ENCODE data around the gene OTUD7B. TPM values are rescaled to one million over a fixed set of nuclear protein-coding genes. Genes with fewer than 3 reads are reported as not detected.
"Not testable (repeated sequence)": the region's sequence is repeated elsewhere in the genome, so short reads cannot be mapped to it uniquely, and the experiment has no call there.

Gene OTUD7B
- total RNA-seq = 10 to 100 TPM; 21.4 to 48.7 TPM

GRCh38 chr1:150010393-150011115, at the start of gene OTUD7B:
TSS of gene OTUD7B (minus strand) at chr1:150010726. CDS start at chr1:149977510, 33,216 bp downstream.
- Mint-ChIP-seq H3K9me3 (no peaks in the 10 kb centered on the region), H3K27me3 (no peaks in the 10 kb centered on the region), H3K27ac (peak within 1 kb of the TSS; percentile 100), H3K36me3 (ENCODE audit: low read depth) (peaks cover 44% of the 10 kb centered on the region), H3K4me1 (peaks cover 26% of the 10 kb centered on the region), H3K4me3 (peak within 1 kb of the TSS; percentile 99)
- peak; percentile 69 for ATAC-seq (replicated peaks)

GRCh38 chr1:150060260-150060659, 49.7 kb upstream of the OTUD7B start:
- H3K27me3 Mint-ChIP-seq = no peaks in the 10 kb centered on the region
- no peak for ATAC-seq (replicated peaks)
- no peaks in the 10 kb centered on the region for H3K36me3 Mint-ChIP-seq (ENCODE audit: low read depth)
- H3K9me3 Mint-ChIP-seq = no peaks in the 10 kb centered on the region
- no peak overlapping the region for H3K4me3 Mint-ChIP-seq
- H3K4me1 Mint-ChIP-seq = no peaks in the 10 kb centered on the region
- no peak overlapping the region for H3K27ac Mint-ChIP-seq

GRCh38 chr1:150056407-150056806, 45.9 kb upstream of the OTUD7B start:
- Mint-ChIP-seq H3K36me3 (ENCODE audit: low read depth) (no peaks in the 10 kb centered on the region), H3K27ac (no peak overlapping the region), H3K4me3 (no peak overlapping the region), H3K9me3 (no peaks in the 10 kb centered on the region), H3K4me1 (no peaks in the 10 kb centered on the region), H3K27me3 (no peaks in the 10 kb centered on the region)
- no peak for ATAC-seq (replicated peaks)

GRCh38 chr1:150055507-150055906, 45.0 kb upstream of the OTUD7B start:
- H3K9me3 Mint-ChIP-seq; H3K4me1 Mint-ChIP-seq; H3K27me3 Mint-ChIP-seq; H3K27ac Mint-ChIP-seq; H3K4me3 Mint-ChIP-seq; H3K36me3 Mint-ChIP-seq (ENCODE audit: low read depth); ATAC-seq (replicated peaks): not testable (repeated sequence)

- H3K4me3 Mint-ChIP-seq = no peak overlapping the region
Observed at GRCh38 chr1:150053926-150054325, 43.4 kb upstream of the OTUD7B start.

GRCh38 chr1:150051905-150052412, 41.4 kb upstream of the OTUD7B start:
- H3K4me3 Mint-ChIP-seq, H3K4me1 Mint-ChIP-seq: not testable (repeated sequence)

More at GRCh38 chr1:150053926-150054325, 43.4 kb upstream of the OTUD7B start:
- H3K27ac Mint-ChIP-seq = no peak overlapping the region
- no peaks in the 10 kb centered on the region for H3K4me1 Mint-ChIP-seq
- ATAC-seq (replicated peaks) = no peak
- H3K9me3 Mint-ChIP-seq = no peaks in the 10 kb centered on the region
- H3K36me3 Mint-ChIP-seq (ENCODE audit: low read depth) = no peaks in the 10 kb centered on the region
- no peaks in the 10 kb centered on the region for H3K27me3 Mint-ChIP-seq

GRCh38 chr1:150051089-150051373, 40.5 kb upstream of the OTUD7B start:
- no peaks in the 10 kb centered on the region for H3K36me3 Mint-ChIP-seq (ENCODE audit: low read depth)
- H3K4me3 Mint-ChIP-seq = no peak overlapping the region
- peaks cover 4% of the 10 kb centered on the region for H3K27me3 Mint-ChIP-seq
- ATAC-seq (replicated peaks) = no peak
- H3K4me1 Mint-ChIP-seq = no peaks in the 10 kb centered on the region
- no peak overlapping the region for H3K27ac Mint-ChIP-seq
- no peaks in the 10 kb centered on the region for H3K9me3 Mint-ChIP-seq

More at GRCh38 chr1:150051905-150052412, 41.4 kb upstream of the OTUD7B start:
- not testable (repeated sequence) for H3K36me3 Mint-ChIP-seq (ENCODE audit: low read depth); H3K27ac Mint-ChIP-seq; H3K27me3 Mint-ChIP-seq; H3K9me3 Mint-ChIP-seq; ATAC-seq (replicated peaks)

GRCh38 chr1:150049926-150050325, 39.4 kb upstream of the OTUD7B start:
- H3K27me3 Mint-ChIP-seq = peaks cover 4% of the 10 kb centered on the region
- H3K27ac Mint-ChIP-seq = no peak overlapping the region
- H3K4me1 Mint-ChIP-seq = no peaks in the 10 kb centered on the region
- no peaks in the 10 kb centered on the region for H3K9me3 Mint-ChIP-seq
- ATAC-seq (replicated peaks) = no peak
- no peaks in the 10 kb centered on the region for H3K36me3 Mint-ChIP-seq (ENCODE audit: low read depth)
- no peak overlapping the region for H3K4me3 Mint-ChIP-seq

GRCh38 chr1:150034336-150034735, 23.8 kb upstream of the OTUD7B start:
- H3K4me1 Mint-ChIP-seq = no peaks in the 10 kb centered on the region
- no peaks in the 10 kb centered on the region for H3K36me3 Mint-ChIP-seq (ENCODE audit: low read depth)
- no peak overlapping the region for H3K27ac Mint-ChIP-seq
- H3K9me3 Mint-ChIP-seq = no peaks in the 10 kb centered on the region
- no peaks in the 10 kb centered on the region for H3K27me3 Mint-ChIP-seq
- H3K4me3 Mint-ChIP-seq = no peak overlapping the region
- ATAC-seq (replicated peaks) = no peak

GRCh38 chr1:150028322-150028721, 17.8 kb upstream of the OTUD7B start:
- Mint-ChIP-seq H3K36me3 (ENCODE audit: low read depth) (no peaks in the 10 kb centered on the region), H3K4me1 (no peaks in the 10 kb centered on the region), H3K27ac (no peak overlapping the region), H3K27me3 (no peaks in the 10 kb centered on the region), H3K9me3 (no peaks in the 10 kb centered on the region), H3K4me3 (no peak overlapping the region)
- no peak for ATAC-seq (replicated peaks)

GRCh38 chr1:150024156-150024555, 13.6 kb upstream of the OTUD7B start:
- no peaks in the 10 kb centered on the region for H3K4me1 Mint-ChIP-seq
- H3K36me3 Mint-ChIP-seq (ENCODE audit: low read depth) = no peaks in the 10 kb centered on the region
- no peaks in the 10 kb centered on the region for H3K9me3 Mint-ChIP-seq
- no peaks in the 10 kb centered on the region for H3K27me3 Mint-ChIP-seq
- H3K27ac Mint-ChIP-seq = no peak overlapping the region
- no peak for ATAC-seq (replicated peaks)
- no peak overlapping the region for H3K4me3 Mint-ChIP-seq

- Mint-ChIP-seq H3K4me1 (no peaks in the 10 kb centered on the region), H3K9me3 (no peaks in the 10 kb centered on the region), H3K27me3 (no peaks in the 10 kb centered on the region), H3K27ac (no peak overlapping the region), H3K36me3 (ENCODE audit: low read depth) (no peaks in the 10 kb centered on the region), H3K4me3 (no peak overlapping the region)
- no peak for ATAC-seq (replicated peaks)
Observed at GRCh38 chr1:150022357-150022756, 11.8 kb upstream of the OTUD7B start.

- H3K9me3 Mint-ChIP-seq = no peaks in the 10 kb centered on the region
- H3K36me3 Mint-ChIP-seq (ENCODE audit: low read depth) = no peaks in the 10 kb centered on the region
- no peak for ATAC-seq (replicated peaks)
- H3K27ac Mint-ChIP-seq = no peak overlapping the region
- H3K4me1 Mint-ChIP-seq = no peaks in the 10 kb centered on the region
- no peak overlapping the region for H3K4me3 Mint-ChIP-seq
- H3K27me3 Mint-ChIP-seq = no peaks in the 10 kb centered on the region
Observed at GRCh38 chr1:150021191-150021694, 10.7 kb upstream of the OTUD7B start.

- no peak for ATAC-seq (replicated peaks)
- Mint-ChIP-seq H3K4me1 (no peaks in the 10 kb centered on the region), H3K27ac (no peak overlapping the region), H3K27me3 (no peaks in the 10 kb centered on the region), H3K9me3 (no peaks in the 10 kb centered on the region), H3K36me3 (ENCODE audit: low read depth) (no peaks in the 10 kb centered on the region), H3K4me3 (no peak overlapping the region)
Observed at GRCh38 chr1:150020711-150021110, 10.2 kb upstream of the OTUD7B start.

- Mint-ChIP-seq H3K9me3 (no peaks in the 10 kb centered on the region), H3K27ac (no peak overlapping the region), H3K4me3 (no peak overlapping the region), H3K4me1 (no peaks in the 10 kb centered on the region), H3K27me3 (no peaks in the 10 kb centered on the region), H3K36me3 (ENCODE audit: low read depth) (no peaks in the 10 kb centered on the region)
- no peak for ATAC-seq (replicated peaks)
Observed at GRCh38 chr1:150018165-150018564, 7.6 kb upstream of the OTUD7B start.

Measured in activated T-helper 17 cell treated with anti-CD3 and anti-CD28 coated beads, Interleukin-2, amount 50 U/mL, for 72 hours (primary cell).